Activated T-cell treated with anti-CD3 and anti-CD28 coated beads for 24 hours (primary cell): ENCODE results near the gene TNK2.

Source experiments
- DNase-seq: peaks from one replicate; pipeline ENCODE4 v3.0.0-alpha.2; 2020; ENCODE audit warnings: low read depth

The TNK2 gene

DNA sequence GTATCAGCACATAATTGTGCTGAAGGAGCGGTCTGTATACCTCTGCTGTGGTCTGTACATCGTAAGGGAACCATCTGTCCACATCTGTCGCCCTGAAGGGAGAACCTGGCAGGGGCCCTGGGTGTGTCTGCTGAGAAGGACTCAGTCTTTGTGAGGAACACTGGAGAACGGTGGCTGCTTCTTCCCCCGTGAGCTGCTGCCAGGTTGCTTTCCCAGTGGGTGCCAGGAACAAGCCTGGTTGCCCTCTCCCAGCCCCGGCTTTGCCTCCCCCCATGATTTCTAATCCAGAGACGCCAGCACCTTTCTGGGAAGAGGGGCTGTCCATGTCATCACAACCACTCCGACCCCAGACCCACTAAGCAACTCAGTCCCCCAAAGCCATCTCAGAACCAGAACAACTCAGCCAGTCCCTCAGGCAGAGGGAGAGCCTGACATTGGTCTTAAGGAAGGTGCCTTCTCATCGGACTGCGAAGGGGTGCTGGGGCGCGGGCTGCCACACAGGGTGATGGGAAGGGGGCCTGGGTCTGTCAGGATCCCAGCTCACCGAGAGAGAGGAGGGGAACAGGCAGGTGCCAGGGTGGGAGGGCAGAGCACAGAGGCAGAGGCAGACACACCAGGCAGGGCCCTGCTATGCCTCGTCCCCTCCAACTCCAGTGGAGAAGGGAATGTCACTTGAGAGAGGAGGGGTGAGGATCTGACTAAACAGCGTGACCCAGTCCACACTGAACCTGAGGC lies 8.5 kb downstream of the TNK2 start:
- DNase-seq = no peak

DNA sequence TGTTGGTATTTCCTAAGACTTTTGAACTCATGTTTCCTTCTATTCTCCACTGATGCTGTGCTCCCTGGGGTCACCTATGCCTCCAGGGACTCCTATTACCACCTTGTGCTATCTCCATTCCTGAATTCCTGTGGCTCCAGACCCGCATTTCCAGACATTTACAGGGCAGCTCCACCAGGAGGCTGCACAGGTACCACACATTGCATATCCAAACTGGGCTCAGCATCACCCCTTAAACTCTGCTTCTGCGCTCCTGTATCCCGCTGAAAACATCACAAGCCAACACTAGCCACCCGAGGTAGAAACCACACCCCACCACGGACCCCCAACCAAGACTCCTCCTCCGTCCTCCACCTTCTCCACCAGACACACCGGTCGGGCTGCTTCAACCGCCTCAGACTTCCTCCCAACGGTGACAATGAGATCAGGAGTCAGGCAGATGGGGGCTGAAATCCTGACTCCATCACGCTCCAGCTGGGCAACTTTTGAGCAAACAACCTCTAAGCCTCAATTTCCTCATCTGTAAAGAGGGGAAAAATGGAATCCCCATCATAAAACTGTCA lies 10.4 kb downstream of the TNK2 start:
- DNase-seq = no peak

DNA sequence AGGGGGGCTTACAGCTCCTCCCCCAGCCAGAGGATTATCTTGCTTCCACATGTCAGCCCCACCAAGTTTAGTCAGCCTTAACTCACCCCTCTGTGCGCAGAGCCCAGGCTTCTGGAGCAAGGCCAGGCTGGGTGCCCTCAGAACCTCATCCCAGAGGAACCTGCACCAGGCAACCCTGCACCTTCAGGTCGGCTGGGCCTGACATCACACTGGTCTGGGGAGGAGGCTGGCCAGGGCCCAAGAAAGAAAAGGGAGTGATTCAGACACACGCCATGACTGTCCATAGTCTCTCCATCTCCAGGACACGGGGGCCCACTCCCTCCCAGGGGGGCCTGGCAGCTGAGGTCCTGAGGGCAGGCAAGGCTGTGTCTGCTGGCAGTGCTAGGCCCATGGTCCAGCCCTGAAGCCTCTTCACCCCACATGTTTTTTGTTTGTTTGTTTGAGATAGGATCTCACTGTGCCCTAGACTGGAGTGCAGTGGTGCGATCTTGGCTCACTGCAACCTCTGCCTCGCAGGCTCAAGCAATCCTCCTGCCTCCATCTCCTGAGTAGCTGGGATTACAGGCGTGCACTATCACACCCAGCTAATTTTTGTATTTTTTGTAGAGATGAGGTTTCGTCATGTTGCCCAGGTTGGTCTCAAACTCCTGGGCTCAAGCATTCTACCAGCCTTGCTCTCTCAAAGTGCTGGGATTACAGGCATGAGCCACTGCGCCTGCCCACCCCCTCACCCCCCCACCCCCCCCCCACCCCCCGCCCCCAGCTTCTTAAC lies 11.1 kb downstream of the TNK2 start:
- DNase-seq = no peak

DNA sequence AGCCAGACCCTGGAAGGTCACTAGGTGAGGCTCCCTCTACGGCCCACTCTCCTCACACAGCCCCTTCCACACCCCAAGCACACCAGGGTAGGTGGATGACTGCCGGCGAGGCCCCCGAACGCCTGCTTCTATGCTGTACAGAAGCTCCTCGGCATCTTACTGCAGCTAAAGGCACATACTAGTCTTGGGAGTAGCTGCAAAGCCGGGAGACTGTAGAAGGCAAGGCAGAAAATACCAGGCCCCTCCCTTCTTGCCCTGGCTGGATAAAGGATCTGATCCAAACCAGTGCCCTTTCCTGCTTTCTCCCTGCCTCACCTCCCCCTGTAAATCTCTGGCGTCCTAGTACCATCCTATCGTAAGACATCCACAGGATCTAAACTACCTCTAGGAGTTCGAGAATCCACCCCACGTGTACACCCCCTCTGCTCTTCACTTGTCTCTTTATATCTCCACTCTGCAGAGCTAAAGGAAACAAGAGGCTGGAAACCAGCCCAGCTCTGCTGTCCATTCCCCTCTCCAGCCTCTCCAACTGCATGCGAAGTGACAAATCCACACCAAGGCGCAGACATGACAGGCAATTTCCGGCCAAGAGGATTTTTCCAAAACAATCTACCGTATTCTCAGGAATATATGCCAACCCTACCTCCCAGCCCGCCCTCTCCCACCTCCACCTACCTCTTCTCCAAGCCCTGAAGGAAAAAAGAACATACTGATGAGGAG lies 11.8 kb downstream of the TNK2 start:
- no peak for DNase-seq

DNA sequence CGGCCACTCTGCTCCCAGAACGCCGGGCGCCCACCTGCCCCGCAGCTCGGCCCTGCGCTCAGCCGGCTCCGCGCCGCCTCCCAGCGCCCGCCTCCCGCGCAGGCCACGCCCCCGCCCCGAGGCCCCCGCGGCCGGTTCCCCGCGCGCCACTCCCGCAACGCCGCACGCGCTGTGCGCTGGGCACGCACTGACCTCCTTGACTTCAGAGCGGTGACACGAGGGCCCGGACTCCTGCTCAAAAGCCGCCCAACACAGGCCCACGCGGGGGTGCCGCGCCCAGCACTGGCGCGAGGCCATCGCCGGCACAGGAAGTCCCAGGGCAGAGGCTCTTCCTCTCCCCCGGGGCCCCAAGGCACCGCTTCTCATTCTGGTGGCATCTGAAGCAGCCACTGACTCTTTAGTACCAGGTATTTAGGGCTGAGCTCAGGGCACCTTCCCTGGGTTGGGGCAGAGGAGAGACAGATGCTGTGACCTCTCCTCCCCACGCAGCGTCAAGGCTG lies 12.4 kb downstream of the TNK2 start:
- peak; percentile 57 for DNase-seq

DNA sequence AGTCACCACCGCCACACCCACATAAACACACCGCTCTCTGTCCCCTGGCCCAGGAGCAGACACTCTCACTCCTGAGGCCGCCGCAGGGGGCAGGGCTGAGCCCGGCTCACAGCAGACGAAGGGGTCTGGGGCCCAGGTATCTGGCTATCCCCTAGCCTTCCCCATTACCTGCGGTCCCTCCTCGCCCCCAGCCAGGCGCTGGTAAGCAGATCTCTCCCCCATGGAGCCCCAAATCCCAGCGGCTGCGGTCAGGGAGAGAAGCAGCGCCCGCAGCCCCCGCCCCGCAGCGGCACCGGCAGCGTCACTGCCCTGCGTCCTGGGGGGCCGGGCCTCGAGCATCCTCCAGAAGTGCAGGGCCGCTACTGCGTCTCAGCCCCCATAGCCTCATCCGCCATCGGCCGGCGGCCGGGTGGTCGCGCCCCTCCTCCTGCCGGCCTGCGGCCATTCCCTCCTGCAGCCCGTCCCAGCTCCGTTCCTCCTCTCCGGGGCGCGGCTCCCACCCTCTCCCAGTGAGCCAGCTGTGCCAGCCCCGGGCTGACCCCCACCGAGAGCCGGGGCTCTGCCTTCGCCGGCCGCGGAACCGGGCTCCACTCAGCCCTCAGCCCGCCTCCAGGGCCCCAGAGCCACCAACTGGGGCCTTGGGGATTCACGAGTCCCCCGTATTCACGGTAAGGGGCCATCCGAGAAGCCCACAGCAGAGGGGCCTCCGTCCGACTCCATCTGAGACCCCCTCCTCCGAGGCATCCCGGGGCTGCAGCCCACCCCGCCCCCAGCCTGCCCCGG lies 13.1 kb downstream of the TNK2 start:
- DNase-seq = peak; percentile 50

DNA sequence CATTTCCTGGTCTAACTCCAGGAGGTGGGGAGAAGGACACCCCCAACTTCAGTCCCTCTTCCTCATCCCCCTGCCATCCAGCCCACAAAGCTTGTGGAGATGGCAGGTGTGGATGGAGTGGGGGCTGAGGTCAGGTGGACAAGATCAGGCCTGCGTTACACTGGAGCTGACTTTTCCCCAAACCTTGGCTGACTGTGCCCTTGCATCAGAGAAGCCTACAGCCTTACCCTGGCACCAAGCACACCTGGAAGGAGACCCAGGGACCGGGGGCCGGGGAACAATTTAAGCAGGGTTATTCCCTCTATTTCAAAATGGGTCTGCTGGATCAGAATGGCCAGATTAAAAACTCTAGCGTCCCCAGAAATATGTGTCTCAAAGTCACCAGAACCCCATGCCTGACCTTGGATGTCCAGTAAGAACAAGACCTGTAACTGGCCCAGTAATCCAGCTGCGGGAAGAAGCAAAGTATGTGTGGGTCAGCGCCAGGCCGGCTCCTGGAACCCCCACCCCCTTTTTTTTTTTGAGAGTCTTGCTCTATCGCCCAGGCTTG lies 14.4 kb downstream of the TNK2 start:
- no peak for DNase-seq

DNA sequence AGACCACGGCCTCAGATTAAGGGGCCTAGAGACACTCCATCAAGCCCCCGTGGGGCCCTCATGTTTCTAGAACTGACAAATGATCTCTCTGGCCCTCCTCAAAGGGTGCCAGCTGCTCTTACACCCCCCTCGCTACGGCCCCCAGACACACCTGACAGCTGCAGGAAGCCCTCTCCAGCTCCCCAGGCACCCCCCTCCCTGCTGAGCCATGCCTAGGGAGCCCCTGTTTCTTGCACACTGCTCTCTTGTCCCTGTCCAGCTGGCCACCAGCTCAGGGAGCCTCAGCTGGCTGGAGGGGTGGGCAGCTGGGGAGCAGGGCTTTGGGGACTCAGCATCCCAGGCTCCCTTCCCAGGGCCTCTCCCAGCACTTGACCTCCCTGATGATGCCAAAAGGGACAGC lies 14.8 kb downstream of the TNK2 start:
- DNase-seq = no peak

DNA sequence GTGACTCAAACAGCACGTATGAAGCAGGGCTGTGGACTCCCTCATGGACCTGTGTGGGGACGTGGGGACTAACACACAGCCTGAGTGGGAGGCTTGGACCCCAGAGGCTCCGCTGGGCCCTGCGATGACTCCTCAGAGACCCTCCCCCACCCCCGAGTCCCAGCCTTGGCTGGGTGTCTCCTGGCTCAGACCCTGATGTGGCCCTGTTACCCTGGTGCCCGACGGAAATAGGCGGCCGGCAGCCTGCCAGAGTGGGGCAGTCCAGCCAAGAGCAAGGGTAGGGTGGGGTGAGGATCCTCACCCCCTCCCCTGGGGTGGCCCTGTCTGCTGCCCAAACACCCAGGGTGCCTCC lies 15.3 kb downstream of the TNK2 start:
- no peak for DNase-seq

DNA sequence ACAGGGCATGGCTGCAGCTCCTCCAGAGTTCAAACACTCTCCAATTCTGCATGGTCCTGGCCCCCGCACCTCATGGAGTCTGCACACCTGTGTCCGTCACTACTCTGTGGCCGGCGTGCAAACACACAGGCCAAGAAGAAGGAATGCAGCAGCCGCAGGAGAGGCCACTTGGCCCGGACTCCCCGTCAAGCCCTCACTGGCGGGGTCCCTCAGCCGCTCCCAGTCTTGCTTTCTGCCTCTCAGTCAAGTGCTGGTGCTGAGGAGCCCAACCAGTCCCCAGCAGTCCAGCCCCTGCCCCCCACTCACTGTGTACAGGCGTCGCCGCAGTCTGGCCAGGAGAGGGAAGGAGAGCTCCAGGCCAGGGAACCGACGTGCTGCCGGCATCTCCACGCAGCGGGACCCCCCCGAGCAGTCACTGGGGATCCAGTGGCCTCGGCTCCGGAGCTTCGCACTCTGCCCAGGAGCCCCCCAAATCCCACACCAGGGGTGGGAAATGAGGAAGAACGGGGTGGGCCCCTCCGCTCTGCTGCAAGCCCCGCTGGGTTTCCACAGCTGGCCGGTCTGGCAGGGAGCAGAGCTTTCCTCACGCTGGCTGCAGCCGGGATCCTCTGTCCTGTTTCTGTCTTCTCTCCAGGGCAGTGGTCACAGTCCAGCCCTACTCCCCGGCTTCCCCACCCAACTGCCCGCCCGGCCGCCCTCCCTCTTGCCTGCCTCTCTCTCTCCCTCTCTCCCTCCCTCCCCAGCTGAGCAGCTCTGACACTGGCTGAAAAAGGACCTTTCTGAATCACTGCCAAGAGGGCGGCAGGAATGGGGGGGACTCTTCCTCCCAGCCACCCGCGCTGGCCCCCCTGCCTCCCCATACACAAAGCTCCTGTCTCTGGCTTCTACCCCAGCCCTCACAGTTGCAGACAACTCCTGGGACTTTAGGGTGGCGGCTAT lies 16.0 kb downstream of the TNK2 start:
- DNase-seq = no peak

DNA sequence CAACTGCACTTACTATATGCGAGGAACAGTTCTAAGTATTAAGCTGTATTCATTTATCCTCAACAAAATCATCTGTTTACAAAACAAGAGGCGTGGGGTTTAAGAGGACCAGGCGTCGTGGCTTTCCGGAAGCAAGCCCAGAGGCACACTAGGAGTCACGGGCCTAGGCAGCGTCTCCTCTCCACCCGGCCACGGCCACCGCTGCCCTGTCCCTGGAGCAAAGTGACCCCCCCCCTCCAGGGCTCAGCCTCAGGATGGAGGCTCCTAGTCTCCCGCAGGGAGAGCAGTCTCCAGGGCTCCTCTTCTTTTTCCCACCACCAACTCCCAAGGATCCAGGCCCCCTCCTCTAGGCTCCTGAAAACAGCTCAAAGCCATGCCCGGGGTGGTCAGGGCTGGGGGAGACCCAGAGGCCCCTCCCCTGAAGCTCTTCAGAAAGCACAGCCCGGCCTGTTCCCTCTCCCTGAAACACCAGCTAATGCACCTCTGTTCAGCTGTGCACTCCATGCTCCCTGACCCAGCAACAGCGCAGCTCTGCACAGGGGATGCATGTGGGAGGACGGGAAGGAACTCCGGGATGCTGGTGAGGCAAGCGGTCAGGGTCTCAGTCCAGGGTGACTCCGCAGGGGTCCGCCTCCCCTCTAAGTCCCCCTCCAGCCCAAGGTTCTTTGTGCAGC lies 16.8 kb downstream of the TNK2 start:
- DNase-seq = no peak

DNA sequence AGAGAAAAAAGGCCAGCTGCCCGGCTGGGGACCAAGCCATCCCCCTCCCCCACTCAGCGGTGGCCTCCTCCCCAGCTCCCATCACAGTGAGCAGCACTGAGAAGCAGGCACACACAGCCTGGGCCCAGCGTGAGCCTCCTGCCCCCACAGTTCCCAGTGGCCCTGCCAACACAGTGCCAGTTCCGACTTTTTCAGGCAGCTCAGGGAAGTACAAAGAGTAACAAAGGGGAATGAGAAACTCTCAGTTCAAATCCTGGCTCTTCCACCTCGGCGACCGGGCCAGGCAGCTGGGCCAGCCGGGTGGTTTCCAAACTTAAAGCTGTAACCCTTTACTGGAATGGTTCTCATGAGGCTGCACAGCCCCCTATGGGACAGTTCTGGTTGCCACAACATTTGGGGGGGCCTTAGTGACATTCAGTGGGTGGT lies 18.5 kb downstream of the TNK2 start:
- DNase-seq = no peak

DNA sequence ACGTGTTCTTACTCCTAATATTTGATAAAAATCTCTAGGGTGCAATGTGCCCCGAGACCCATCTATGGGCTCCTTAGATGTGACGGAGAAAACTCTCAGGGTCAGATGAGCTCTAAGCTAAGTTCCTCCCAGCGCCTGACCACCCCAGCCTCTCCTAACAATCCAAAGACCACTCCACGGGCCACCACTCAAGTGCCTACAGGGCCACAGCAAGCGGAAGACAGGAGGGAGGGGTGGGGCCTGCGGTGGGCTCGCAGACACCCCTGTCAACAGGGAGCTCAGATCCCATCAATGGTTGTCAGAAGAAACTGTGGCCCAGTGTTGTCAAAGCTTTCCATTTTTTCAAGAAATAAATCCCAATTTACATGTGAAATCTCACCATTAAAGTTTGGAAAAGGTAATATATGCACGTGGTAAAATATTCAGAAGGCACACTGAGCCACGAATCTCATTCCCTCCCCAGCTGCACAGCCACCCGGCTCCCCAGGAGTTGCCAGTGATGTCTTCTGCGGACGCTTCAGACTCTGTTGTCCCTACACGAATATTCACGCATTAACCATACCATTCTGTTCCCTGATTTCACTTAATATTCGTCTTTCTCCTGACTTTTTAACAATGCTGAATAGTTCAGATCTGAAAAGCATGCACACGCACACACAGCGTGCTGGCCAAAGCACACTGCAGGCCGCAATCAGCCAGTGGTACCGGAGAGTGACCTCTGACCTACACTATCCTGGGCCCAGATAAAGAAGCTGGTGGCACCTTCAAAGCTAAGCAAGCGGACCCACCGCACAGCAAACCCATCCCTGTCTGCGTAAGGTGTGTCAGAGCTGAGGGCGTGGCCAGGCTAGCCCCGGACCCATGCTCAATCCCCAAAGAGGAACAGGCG lies 19.1 kb downstream of the TNK2 start:
- no peak for DNase-seq

DNA sequence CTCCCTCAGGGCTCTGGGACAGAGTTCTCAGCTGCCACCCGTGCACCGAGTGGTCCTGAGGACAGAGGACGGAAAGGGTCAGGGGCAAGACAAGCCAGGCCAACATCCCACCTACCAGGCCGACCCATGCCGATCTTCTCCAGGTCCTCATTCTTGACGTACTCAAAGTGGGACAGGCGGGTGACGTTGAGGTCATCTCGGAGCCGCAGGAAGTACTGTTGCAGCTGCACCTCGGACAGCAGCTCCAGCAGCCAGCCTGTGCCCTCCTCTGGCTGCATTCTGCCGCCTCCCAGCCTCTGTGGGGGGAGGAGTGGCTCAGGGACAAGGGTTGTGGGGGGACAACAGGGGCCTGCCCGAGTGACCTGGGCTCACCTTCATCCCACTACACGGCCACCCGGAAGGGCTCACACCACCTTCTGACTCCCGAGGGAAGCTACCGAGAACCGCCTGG lies 20.0 kb downstream of the TNK2 start:
- no peak for DNase-seq

DNA sequence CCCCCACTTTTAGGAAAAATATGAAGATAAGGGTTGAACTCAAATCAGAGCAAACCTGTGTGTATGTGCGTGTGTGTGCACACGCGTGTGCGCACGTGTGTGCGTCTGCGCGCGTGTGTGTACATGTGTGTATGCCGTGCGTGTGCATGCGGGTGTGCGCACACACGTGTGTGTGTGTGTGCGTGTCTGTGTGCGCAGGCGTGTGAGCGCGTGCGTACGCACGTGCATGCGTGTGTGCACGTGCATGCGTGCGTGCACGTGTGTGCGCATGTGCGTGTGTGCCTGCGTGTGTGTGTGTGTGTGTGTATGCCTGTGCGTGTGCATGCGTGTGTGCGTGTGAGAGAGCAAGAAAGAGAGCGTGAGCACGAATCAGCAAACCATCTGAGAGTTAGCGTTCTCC lies 20.7 kb downstream of the TNK2 start:
- DNase-seq = no peak

DNA sequence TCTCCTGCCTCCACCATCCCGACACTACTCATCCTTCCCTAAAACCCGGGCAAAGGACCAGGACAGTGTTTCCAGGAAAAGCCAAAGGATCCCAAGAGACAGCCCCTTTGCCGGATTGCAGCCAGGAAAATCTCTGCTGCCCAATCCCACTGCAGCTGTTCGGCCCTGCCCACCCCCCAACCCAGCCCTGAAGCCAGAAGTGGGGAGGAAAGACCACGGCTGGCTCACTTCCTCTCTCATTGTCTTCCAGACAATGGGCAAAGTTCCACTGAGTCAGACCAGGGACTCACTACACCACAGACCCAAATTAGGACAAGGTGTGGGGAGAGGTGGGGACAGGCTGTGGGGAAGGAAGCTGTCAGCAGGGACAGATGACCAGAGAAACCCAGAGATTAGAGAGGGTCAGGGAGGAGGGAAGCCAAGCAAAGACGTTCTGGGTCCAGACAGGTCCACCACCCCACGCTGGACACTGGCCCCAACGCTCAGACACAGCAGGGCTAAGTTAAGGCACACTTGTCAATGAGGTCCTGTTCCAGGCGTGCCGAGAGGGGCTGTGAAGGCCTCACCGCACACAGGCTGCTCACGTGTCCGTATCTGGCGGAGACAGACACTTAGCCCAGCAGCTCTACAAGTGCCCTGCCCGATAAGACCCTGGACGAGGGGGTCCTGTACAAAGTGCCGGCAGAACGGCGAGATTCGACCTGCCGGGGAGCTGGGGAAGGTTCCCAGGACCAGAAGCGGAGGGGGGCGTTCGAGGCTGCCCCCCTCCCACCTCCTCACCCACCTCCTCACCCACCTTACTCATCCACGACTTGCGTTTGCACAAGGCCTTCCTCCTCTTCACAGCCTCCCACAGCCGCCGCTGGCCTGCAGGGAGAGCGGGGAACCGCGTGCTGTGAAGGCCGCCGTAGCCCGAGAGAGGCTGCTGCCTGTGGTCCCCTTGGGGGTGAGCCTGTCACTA lies 21.9 kb downstream of the TNK2 start:
- DNase-seq = no peak
